Endothelial cell (in vitro differentiated cells): Measurements from ENCODE around the gene SHISA2. TPM values are rescaled to one million over a fixed set of nuclear protein-coding genes. Genes with fewer than 3 reads are reported as not detected.

Experiments used
- DNase-seq: peaks from one replicate; pipeline ENCODE4 v3.0.0; 2021; ENCODE audit warnings: low spot score
- H3K27ac Mint-ChIP-seq: one replicate; pipeline ENCODE4 v1.8.0; 2021; ENCODE audit warnings: mixed read lengths, inconsistent platforms; ENCODE audit not compliant: unreplicated experiment
- H3K27me3 Mint-ChIP-seq: one replicate; pipeline ENCODE4 v1.8.0; 2021; ENCODE audit warnings: mild to moderate bottlenecking, moderate library complexity, mixed read lengths, inconsistent platforms; ENCODE audit not compliant: unreplicated experiment
- H3K36me3 Mint-ChIP-seq: one replicate; pipeline ENCODE4 v1.8.0; 2021; ENCODE audit warnings: mild to moderate bottlenecking, low read depth, mixed read lengths, inconsistent platforms; ENCODE audit not compliant: unreplicated experiment
- H3K4me1 Mint-ChIP-seq: one replicate; pipeline ENCODE4 v1.8.0; 2021; ENCODE audit warnings: mild to moderate bottlenecking, mixed read lengths, inconsistent platforms; ENCODE audit not compliant: unreplicated experiment
- H3K4me3 Mint-ChIP-seq: one replicate; pipeline ENCODE4 v1.8.0; 2021; ENCODE audit warnings: mild to moderate bottlenecking, mixed read lengths, inconsistent platforms; ENCODE audit not compliant: unreplicated experiment
- H3K9me3 Mint-ChIP-seq: one replicate; pipeline ENCODE4 v1.8.0; 2021; ENCODE audit warnings: mixed read lengths, inconsistent platforms; ENCODE audit not compliant: unreplicated experiment
- CTCF ChIP-seq: fragments of 200-600 bp; sonication (generic); IDR thresholded peaks from one replicate; pipeline ENCODE4 v1.5.0; 2021; ENCODE audit warnings: antibody characterized with exemption; ENCODE audit not compliant: unreplicated experiment
- total RNA-seq: library from RNA; stranded (reverse); fragmentation: NEBNext Ultra II Directional; extraction: Animal tissue kit (Norgen Biotek cat#: 25700); gene quantifications from one replicate; pipeline ENCODE4 v1.2.1, GENCODE V29; 2021; ENCODE audit not compliant: unreplicated experiment

Gene SHISA2
- total RNA-seq, 1 donor from 2014 or later: 71.5 TPM

- Mint-ChIP-seq H3K4me1 (peaks cover 15% of the 10 kb centered on the region), H3K27ac (no peak overlapping the region), H3K9me3 (no peaks in the 10 kb centered on the region), H3K4me3 (no peak overlapping the region), H3K27me3 (peaks cover 4% of the 10 kb centered on the region), H3K36me3 (peaks cover 5% of the 10 kb centered on the region)
- TF ChIP-seq CTCF: no peak
- DNase-seq: no peak
Measured at GRCh38 chr13:26054896-26055295, 3.1 kb upstream of the SHISA2 start.

DNA sequence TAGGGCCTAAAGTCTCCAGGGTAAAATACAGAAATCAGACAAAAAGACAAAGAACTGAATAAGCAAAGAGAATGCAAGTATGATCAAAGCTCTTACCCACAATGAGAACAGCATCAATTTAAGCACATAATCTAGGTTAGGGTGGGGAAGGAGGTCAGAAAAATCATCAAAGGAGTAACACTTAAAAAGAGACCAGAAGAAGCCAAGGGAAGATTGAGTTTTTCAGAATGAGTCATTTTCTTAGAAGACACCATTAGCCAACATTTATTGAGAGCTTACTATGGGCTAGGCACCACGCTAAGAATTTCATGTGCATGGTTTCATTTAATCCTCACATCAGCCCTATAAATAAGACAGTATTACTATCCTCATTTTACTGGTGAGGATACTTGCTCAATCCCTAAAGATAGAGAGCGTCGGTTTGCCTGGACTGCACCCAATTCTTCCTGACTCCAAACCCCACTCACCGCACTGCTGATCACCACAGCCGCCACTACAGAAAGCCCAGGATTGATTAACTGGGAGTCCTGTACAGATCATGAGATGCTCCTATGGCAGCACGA is 1.7 kb upstream of the SHISA2 start:
- H3K36me3 Mint-ChIP-seq: peaks cover 16% of the 10 kb centered on the region
- H3K4me3 Mint-ChIP-seq: no peak overlapping the region
- no peak for DNase-seq
- peaks cover 10% of the 10 kb centered on the region for H3K27me3 Mint-ChIP-seq
- no peak overlapping the region for H3K27ac Mint-ChIP-seq
- peaks cover 16% of the 10 kb centered on the region for H3K4me1 Mint-ChIP-seq
- TF ChIP-seq CTCF: no peak
- H3K9me3 Mint-ChIP-seq: no peaks in the 10 kb centered on the region

GRCh38 chr13:26052337-26052736 is 521 bp upstream of the SHISA2 start:
- Mint-ChIP-seq H3K27me3 (peaks cover 13% of the 10 kb centered on the region), H3K9me3 (no peaks in the 10 kb centered on the region), H3K4me3 (peak overlapping the region; percentile 91)

DNA sequence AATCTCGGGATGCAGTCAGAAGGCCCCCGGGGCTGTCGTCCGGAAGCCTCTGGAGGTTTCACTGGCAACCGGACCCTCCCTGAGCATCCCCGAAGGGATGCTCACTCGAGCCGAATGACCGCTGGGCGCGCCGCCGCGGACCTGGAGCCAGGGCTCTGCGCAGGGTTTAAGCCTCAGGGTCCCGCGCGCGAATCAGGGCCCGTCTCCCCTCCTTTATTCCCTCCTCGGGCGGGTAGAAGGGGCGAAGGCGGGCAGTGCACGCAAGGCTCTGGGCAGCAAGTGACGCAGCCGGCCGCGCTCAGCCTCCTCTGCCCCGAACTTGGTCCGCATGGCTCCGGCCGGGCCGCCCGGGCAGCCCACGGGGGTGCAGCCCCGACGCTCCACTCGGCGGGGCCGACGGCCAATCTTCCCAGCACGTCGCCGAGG is 572 bp downstream of the SHISA2 start:
- peak; percentile 24 for DNase-seq
- TF ChIP-seq CTCF: no peak
- no peaks in the 10 kb centered on the region for H3K9me3 Mint-ChIP-seq
- H3K4me3 Mint-ChIP-seq: peak overlapping the region; percentile 85
- H3K36me3 Mint-ChIP-seq: peaks cover 30% of the 10 kb centered on the region
- H3K27ac Mint-ChIP-seq: no peak overlapping the region
- H3K4me1 Mint-ChIP-seq: peaks cover 19% of the 10 kb centered on the region
- peaks cover 14% of the 10 kb centered on the region for H3K27me3 Mint-ChIP-seq

More at GRCh38 chr13:26052337-26052736, 521 bp upstream of the SHISA2 start:
- H3K4me1 Mint-ChIP-seq: peaks cover 19% of the 10 kb centered on the region
- no peak for TF ChIP-seq CTCF
- peaks cover 19% of the 10 kb centered on the region for H3K36me3 Mint-ChIP-seq
- no peak for DNase-seq
- H3K27ac Mint-ChIP-seq: peak overlapping the region; percentile 52

DNA sequence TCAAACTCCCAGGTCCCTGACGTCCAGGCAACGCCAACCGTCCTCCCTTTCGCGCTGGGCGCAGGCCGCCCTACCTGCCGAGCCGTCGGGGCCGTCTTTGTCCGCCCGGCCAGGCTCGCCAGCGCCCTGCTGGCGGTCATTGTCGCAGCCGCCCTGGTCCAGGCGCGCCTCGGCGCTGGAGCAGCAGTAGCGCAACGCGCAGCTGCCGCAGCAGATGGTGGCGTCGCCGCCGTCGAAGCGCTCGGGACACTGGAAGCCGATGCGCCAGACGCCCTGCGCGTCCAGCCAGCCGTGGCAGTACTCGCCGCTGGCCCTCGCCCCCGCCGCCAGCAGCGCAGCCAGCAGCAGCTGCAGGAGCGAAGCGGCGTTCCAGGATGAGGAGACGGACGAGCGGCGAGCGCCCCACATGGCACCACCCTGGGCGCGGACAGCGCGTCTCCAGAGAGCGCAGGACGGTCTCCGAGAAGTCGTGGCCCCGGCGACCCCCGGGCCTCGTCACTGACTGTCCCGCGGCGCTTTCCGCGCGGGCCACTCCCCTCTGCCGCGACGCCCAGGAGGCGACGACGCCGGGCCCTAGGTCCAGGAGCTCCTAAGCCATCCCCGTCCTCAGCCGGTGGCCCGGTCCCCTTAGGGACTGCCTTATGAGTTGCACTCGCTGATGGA is 1.1 kb downstream of the SHISA2 start:
- Mint-ChIP-seq H3K4me3 (peak overlapping the region; percentile 98), H3K36me3 (peaks cover 30% of the 10 kb centered on the region), H3K27ac (no peak overlapping the region), H3K4me1 (peaks cover 18% of the 10 kb centered on the region), H3K27me3 (peaks cover 14% of the 10 kb centered on the region), H3K9me3 (no peaks in the 10 kb centered on the region)
- no peak for TF ChIP-seq CTCF
- peak; percentile 52 for DNase-seq
